ENCODE measurements around the gene TBC1D22B. TPM values are rescaled to one million over a fixed set of nuclear protein-coding genes. Genes with fewer than 3 reads are reported as not detected.

The TBC1D22B gene
- polyA plus RNA-seq, 1 experiment = 9.8 TPM

DNA sequence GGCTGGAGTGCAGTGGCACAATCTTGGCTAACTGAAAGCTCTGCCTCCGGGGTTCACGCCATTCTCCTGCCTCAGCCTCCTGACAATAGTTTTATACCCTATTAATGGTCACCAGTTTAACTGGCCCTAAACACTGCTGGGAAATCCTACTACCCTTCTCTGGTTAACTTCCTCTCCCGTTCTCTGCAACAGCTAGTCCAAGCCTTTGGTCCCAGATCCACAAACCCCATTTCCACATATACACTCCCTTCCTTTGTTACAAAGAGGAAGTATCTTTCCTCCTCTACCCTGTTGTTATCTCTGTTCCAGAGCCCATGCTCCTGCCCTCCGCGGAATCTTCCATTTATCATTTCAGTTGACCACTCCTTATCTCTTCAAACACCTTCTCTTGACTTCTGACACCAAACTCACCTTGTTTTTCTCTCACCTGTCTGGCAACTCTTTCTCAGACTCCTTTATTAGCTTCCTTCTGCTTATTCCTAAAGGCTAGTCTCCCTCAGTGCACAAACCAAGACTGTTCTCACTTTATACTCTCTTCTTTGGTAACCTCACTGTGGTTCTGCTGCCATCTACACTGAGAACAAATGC is 25.0 kb upstream of the TBC1D22B start:
- no peak for DNase-seq (ENCODE audit: low read depth, low spot score)
- no peaks in the 10 kb centered on the region for H3K9me3 ChIP-seq (ENCODE audit: control insufficient read depth, insufficient read depth, low read length)
- TF ChIP-seq, protein P1, sequence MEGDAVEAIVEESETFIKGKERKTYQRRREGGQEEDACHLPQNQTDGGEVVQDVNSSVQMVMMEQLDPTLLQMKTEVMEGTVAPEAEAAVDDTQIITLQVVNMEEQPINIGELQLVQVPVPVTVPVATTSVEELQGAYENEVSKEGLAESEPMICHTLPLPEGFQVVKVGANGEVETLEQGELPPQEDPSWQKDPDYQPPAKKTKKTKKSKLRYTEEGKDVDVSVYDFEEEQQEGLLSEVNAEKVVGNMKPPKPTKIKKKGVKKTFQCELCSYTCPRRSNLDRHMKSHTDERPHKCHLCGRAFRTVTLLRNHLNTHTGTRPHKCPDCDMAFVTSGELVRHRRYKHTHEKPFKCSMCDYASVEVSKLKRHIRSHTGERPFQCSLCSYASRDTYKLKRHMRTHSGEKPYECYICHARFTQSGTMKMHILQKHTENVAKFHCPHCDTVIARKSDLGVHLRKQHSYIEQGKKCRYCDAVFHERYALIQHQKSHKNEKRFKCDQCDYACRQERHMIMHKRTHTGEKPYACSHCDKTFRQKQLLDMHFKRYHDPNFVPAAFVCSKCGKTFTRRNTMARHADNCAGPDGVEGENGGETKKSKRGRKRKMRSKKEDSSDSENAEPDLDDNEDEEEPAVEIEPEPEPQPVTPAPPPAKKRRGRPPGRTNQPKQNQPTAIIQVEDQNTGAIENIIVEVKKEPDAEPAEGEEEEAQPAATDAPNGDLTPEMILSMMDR (IDR thresholded peaks at IDR 0.05; ENCODE audit: low read depth, low read length) = no peak
- no peak overlapping the region for H3K4me3 ChIP-seq (ENCODE audit: low read depth, low read length)
- H3K27ac ChIP-seq (ENCODE audit: low read depth, low read length) = no peak overlapping the region
- no peaks in the 10 kb centered on the region for H3K27me3 ChIP-seq (ENCODE audit: control insufficient read depth, insufficient read depth, low read length)
- ChIA-PET CTCF (interaction anchor here (1.0 kb wide), 1 partner anchor 215 kb away, joined by 3 read pairs; no protein-coding TSS in a partner anchor), POLR2A (no interaction called here)

DNA sequence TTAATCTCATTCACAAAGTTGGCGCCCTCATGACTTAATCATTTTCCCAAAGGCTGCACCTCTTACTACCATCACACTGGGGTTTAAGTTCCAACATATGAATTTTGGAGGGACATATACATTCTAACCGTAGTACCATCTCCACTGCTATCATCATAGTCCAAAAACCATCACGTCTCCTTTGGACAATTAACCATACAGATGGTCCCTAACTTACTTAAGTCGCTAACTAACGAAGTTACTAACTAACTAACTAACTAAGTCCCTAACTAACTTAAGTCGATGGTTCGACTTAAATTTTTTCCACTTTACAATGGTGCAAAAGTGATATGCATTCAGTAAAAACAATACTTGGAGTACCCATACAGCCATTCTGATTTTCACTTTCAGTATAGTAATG is 24.0 kb upstream of the TBC1D22B start:
- DNase-seq (ENCODE audit: low read depth, low spot score) = no peak
- ChIA-PET POLR2A (no interaction called here), CTCF (interaction anchor here (1.0 kb wide), 1 partner anchor 216 kb away, joined by 3 read pairs; no protein-coding TSS in a partner anchor)
- no peaks in the 10 kb centered on the region for H3K9me3 ChIP-seq (ENCODE audit: control insufficient read depth, insufficient read depth, low read length)
- TF ChIP-seq, protein P1 (IDR thresholded peaks at IDR 0.05; ENCODE audit: low read depth, low read length) = no peak
- H3K4me3 ChIP-seq (ENCODE audit: low read depth, low read length) = no peak overlapping the region
- no peaks in the 10 kb centered on the region for H3K27me3 ChIP-seq (ENCODE audit: control insufficient read depth, insufficient read depth, low read length)
- no peak overlapping the region for H3K27ac ChIP-seq (ENCODE audit: low read depth, low read length)

DNA sequence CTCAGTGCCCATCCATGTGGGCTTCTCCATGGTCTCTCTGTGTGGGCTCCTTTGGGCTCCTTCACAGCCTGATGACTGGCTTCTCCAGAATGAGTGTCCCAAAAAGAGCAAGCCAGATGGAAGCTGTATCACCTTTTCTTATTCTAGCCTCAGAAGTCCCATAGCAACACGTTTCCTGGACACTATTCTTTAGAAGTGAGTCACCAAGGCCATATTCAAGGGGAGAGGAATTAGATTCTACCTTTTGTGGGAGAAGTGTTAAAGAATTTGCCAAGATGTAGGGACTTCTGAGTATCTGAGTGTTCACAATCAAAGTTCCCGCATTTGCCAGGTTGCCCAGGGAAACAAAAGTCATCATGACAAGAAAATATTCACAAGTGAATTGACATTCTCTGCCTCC is 20.7 kb upstream of the TBC1D22B start:
- no peak for DNase-seq (ENCODE audit: low read depth, low spot score)
- H3K27ac ChIP-seq (ENCODE audit: low read depth, low read length) = no peak overlapping the region
- no peaks in the 10 kb centered on the region for H3K9me3 ChIP-seq (ENCODE audit: control insufficient read depth, insufficient read depth, low read length)
- ChIA-PET CTCF (interaction anchor here (1.2 to 1.8 kb wide), 3 partner anchors 27 to 219 kb away, joined by 4 to 7 read pairs (median 6); no protein-coding TSS in a partner anchor), POLR2A (interaction anchor here (2.1 kb wide), 1 partner anchor 21 kb away, joined by 5 read pairs; the partner anchor contains the start of gene TMEM217)
- no peak overlapping the region for H3K4me3 ChIP-seq (ENCODE audit: low read depth, low read length)
- TF ChIP-seq, protein P1 (IDR thresholded peaks at IDR 0.05; ENCODE audit: low read depth, low read length) = no peak
- no peaks in the 10 kb centered on the region for H3K27me3 ChIP-seq (ENCODE audit: control insufficient read depth, insufficient read depth, low read length)

DNA sequence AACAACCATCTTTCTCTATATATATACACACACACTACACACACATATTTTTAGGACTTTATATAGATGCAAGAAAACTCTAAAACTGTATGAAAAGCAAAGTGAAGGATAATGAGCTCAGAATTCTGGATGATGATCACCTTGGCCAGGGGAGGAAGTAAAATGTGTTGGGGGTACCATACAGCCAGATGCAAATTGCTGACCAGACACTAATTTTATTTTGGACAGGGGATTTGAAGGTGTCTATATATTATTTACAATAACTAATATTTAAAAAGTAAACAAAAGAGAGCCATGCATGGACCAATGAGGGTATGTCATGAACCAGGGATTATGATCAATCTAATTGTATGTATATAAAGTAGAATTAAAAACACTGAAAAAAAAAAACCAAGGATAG is 19.8 kb upstream of the TBC1D22B start:
- Histone ChIP-seq H3K4me3 (ENCODE audit: low read depth, low read length) (no peak overlapping the region), H3K9me3 (ENCODE audit: control insufficient read depth, insufficient read depth, low read length) (no peaks in the 10 kb centered on the region), H3K27me3 (ENCODE audit: control insufficient read depth, insufficient read depth, low read length) (no peaks in the 10 kb centered on the region), H3K27ac (ENCODE audit: low read depth, low read length) (no peak overlapping the region)
- CTCF ChIA-PET = interaction anchor here (0.8 to 1.8 kb wide), 3 partner anchors 16 to 219 kb away, joined by 3 to 6 read pairs (median 3); no protein-coding TSS in a partner anchor
- TF ChIP-seq, protein P1 (IDR thresholded peaks at IDR 0.05; ENCODE audit: low read depth, low read length) = no peak
- POLR2A ChIA-PET = interaction anchor here (2.1 kb wide), 1 partner anchor 20 kb away, joined by 5 read pairs; the partner anchor contains the start of gene TMEM217
- no peak for DNase-seq (ENCODE audit: low read depth, low spot score)

DNA sequence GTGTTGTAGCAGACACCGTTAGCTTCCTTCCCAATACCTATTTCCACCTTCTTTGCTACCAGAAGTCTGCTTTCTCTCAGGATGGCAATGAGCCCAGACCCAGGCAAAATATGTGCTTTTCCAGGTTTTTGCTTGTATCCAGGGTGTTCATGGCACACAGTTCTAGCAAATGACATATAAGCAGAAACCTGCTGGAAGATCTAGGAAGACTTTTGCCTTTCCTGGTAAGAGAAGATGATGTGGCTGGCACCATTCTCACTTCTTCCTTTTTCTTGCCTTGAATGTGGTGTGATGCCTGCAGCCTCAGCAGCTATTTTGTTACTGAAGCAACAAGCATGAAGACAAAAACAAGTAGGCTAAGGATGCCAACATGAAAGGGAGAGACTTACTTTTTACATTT is 19.2 kb upstream of the TBC1D22B start:
- DNase-seq (ENCODE audit: low read depth, low spot score) = no peak
- ChIA-PET CTCF (interaction anchor here (0.8 to 1.8 kb wide), 3 partner anchors 16 to 220 kb away, joined by 3 to 6 read pairs (median 3); no protein-coding TSS in a partner anchor), POLR2A (interaction anchor here (2.1 kb wide), 1 partner anchor 20 kb away, joined by 5 read pairs; the partner anchor contains the start of gene TMEM217)
- TF ChIP-seq, protein P1 (IDR thresholded peaks at IDR 0.05; ENCODE audit: low read depth, low read length) = no peak
- no peaks in the 10 kb centered on the region for H3K27me3 ChIP-seq (ENCODE audit: control insufficient read depth, insufficient read depth, low read length)
- no peaks in the 10 kb centered on the region for H3K9me3 ChIP-seq (ENCODE audit: control insufficient read depth, insufficient read depth, low read length)
- H3K27ac ChIP-seq (ENCODE audit: low read depth, low read length) = no peak overlapping the region
- H3K4me3 ChIP-seq (ENCODE audit: low read depth, low read length) = no peak overlapping the region
